HG02885 (cell line): ENCODE data around the gene PSMD12.
"Not testable (repeated sequence)": the region's sequence is repeated elsewhere in the genome, so short reads cannot be mapped to it uniquely, and the experiment has no call there.

Experiments used
- ATAC-seq: cut with Tn5 transposase; IDR thresholded peaks from one replicate; pipeline ENCODE4 v1.9.1; 2021; ENCODE audit warnings: mild to moderate bottlenecking; ENCODE audit not compliant: unreplicated experiment, poor library complexity

PSMD12 gene

DNA sequence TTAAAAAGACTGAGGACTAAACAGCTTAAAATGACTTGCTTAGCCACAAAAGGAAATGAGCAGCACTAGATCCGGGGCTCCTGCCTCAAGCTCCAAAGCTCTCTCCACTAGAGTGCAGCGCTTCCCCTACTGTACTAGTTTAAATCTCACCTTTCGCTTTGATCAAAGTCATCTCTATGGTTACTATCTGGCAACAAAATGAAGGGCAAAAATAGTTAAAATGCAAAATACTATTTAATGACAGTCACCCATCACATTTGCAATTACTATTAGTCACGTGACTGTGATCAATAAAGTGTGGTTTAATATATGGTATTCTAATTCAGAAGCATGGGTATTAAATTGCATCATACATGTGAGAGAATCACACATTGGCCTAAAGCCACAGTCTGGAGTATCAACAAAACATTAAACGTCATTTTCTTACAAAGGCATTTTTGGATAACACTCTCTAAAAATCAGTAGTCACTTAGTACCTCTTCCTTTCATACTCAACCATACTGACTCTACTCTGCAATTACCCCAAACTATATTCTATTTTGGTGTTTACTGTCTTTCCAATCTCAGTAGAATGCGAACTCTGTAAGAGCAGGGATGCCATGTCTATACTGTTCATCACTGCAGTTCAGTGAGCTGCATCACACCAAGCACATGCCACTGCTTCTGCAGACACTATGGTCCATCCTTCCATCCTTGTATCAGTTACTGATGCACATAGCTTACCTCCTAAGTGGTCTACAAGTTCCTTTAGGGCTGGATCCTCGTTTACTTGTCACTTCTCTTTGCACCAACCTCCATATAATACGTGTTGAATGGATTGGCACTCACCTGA, 6.2 kb downstream of the PSMD12 start:
- no peak for ATAC-seq

DNA sequence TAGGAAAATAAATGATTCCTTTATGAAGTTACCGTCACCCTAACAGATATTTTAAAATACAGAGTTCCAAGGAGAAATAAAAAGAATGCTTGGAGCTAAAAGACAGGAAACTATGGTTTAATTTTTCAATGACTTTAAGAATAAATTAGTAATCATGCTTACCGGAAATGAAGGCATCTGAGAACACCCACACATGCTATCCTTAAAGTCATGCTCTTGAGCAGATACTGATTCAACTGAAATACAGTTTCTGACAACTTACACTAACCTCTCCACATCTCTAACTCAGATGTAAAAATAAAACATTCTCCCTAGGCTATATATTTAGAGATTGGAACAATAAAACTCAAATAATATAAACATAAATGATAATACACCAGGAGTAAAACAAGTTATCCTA, 7.8 kb downstream of the PSMD12 start:
- no peak for ATAC-seq

DNA sequence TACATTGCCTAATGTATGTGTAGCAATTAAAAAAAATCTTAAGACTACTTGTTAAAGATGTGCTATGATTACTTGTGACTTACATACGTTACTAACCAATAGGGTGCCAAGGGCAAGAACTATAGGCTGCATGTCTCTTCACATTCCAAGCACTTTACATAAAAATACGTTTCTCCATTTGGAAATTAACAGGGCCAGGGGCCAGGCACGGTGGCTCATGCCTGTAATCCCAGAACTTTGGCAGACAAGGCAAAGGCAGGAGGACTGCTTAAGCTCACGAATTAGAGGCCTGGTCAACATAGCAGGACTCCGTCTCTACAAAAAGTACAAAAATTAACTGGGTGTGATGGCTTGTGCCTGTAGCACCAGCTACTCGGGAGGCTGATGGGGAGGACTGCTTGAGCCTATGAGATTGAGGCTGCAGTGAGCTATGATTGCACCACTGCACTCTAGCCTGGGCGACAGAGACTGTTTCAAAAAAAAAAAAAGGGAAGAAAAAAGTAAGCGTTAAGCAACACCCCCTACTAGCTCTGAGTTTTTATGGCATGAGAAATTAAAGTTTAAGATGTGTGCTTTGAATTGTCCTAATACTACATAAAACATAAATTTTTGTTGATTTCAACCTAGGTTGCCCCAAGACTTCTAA, 12.3 kb downstream of the PSMD12 start:
- ATAC-seq = no peak

DNA sequence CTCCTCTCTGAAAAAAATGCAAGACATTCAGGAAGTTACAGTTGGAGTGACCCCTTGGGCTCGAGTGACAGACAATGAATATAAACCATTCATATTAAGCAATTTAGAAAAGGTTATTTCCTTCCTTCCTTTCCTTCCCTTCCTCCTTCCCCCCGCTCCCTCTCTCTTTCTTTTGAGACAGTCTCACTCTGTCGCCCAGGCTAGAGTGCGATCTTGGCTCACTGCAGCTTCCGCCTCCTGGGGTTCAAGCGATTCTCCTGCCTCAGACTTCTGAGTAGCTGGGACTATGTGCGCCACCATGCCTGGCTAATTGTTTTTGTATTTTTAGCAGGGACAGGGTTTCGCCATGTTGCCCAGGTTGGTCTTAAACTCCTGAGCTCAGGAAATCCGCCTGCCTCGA, 13.2 kb downstream of the PSMD12 start:
- ATAC-seq = no peak

DNA sequence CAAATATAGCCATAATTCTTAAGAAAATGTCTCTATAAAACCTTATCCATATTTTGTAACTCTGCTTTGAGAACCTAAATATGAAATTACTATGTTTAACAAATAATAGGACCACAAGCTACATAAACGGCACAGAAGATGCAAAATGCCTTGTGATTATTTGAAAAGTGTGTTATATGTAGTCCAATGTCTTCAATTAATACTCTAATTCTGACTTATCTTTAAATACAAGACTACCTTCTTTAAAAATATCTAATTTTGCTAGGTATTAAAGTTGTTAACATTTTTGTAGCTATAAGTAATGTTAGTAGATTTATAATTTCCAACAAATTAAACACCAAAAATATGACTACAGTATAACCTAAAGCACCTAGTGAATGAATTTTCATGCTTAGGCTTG, 17.0 kb downstream of the PSMD12 start:
- no peak for ATAC-seq

DNA sequence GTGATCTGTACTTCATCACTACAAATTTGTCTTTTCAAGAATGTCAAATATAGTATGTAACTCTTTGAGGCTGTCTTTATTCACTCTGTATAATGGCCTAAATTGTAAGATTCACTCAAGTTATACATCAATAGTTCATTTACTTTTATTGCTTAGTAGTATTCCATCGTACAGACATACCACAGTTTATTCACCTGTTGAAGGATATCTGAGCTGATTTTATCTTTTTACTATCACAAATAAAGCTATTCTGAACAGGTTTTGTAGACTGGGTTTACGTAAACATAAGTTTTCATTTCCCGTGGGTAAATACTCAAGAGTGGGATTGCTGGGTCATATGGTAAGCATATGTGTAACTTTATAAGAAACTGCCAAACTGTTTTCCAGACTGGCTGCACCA, 18.6 kb downstream of the PSMD12 start:
- ATAC-seq = no peak

DNA sequence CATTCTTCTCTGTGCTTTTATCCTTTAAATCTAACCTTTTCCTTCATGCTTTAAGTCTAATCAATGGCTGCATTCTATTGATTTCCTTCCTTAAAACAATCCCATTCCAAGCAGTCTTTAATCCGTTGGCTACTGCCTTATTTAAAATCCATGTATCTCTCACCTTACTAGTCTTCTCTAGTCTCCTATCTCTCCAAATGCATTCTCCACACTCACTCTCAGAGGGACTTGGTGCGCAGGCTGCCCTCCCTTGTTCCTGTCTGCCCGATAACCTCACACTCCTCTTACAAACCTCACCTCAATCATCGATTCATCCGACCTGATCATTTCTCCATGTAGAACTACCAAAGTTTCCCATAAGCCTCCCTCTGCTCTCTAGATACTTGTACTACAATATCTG, 23.1 kb downstream of the PSMD12 start:
- no peak for ATAC-seq

DNA sequence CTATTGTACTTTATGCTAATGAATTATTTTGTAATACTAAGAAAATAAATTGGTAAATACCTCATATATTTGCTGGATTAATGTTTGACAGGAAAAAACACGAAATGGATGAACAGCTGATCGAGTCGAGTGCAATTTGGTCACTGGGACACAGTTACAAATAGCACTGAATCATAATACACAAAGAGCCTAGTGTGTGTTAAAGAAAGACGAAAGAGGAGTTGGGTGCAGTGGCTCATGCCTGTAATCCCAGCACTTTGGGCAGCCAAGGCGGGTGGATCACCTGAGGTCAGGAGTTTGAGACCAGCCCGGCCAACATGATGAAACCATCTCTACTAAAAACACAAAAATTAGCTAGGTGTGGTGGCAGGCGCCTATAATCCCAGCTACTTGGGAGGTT, 28.0 kb downstream of the PSMD12 start:
- ATAC-seq = not testable (repeated sequence)

DNA sequence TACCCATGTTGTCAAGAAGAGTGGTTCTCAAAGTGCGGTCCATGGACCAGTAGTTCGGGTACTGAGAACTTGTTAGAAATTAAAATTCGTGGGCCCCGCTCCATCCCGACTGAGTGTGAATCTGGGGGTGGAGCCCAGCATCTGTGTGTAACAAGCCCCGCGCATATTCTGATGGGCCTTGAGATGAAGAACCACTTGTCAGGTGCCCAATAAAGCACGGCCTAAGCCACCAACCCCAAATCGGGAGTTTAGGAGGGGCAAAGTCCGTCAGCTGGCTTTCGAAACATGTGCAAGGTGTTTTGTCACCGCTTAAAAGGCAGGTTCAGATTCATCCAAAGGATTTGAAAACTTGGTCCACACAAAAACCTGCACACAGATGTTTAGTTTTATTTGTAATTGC, 29.5 kb downstream of the PSMD12 start:
- ATAC-seq = no peak

DNA sequence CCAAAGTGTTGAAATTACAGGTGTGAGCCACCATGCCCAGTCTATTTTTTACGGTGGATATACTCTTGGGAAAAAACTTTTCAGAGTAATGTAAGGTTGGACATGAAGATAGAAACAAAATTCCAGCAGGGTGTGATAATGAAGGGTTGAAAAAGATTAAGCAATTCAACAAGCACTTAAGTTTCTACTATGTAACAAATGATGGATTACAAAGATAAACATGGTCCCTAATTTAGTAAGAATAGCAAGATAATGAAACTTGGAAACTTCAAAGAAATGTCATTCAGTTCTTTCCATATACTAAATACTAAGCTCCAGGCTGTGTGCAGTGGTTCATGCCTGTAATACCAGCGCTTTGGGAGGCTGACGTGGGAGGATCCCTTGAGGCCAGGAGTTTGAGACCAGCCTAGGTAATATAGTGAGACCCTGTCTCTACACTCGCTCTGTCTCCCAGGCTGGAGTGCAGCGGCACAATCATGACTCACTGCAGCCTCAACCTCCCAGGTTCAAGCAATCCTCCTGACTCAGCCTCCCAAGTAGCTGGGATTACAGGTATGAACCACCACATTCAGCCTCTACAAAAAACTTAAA, 31.0 kb downstream of the PSMD12 start:
- ATAC-seq = no peak

DNA sequence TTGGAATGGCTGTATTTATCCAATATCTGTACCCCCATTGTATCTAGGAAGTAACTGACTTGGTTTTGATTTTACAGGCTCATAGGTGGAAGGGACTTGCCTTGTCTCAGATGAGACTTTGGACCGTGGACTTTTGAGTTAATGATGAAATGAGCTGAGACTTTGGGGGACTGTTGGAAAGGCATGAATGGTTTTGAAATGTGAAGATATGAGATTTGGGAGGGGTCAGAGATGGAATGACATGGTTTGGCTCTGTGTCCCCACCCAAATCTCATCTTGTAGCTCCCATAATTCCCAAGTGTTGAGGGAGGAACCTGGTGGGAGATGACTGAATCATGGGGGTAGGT, 34.2 kb downstream of the PSMD12 start:
- not testable (repeated sequence) for ATAC-seq

DNA sequence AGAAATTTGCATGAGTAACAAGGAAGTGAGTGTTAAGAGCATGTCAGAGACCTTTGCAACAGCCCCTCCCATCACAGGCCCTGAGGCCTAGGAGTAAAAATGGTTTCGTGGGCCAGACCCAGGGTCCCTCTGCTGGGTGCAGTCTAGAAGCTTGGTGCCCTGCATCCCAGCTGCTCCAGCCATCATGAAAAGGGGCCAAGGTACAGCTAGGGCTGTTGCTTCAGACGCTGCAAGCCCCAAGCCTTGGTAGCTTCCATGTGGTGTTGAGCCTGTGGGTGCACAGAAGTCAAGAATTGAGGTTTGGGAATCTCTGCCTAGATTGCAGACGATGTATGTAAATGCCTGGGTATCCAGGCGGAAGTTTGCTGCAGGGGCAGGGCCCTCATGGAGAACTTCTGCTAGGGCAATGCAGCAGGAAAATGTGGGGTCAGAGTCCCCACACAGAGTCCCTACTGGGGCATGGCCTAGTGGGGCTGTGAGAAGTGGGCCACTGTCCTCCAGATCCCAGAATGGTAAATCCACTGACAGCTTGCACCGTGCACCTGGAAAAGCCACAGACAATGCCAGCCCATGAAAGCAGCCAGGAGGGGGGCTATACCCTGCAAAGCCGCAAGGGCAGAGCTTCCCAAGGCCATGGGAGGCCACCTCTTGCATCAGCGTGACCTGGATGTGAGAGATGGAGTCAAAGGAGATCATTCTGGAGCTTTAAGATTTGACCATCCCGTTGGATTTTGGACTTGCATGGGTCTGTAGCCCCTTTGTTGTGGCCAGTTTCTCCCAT, 34.8 kb downstream of the PSMD12 start:
- not testable (repeated sequence) for ATAC-seq

DNA sequence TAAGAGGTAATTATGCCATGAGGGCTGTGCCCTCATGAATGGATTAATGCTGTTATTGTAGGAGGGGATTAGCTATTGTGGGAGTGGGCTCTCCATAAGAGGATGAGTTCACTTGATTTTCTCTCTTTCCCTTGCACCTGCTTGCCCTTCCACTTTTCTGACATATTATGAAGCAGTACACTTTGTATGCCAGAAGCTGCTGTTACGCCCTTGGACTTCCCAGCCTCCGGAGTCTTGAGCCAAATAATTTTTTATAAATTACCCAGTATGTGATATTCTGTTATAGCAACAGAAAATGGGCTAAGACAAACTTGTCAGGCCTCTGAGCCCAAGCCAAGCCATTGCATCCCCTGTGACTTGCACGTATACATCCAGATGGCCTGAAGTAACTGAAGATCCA, 38.4 kb downstream of the PSMD12 start:
- ATAC-seq = no peak

DNA sequence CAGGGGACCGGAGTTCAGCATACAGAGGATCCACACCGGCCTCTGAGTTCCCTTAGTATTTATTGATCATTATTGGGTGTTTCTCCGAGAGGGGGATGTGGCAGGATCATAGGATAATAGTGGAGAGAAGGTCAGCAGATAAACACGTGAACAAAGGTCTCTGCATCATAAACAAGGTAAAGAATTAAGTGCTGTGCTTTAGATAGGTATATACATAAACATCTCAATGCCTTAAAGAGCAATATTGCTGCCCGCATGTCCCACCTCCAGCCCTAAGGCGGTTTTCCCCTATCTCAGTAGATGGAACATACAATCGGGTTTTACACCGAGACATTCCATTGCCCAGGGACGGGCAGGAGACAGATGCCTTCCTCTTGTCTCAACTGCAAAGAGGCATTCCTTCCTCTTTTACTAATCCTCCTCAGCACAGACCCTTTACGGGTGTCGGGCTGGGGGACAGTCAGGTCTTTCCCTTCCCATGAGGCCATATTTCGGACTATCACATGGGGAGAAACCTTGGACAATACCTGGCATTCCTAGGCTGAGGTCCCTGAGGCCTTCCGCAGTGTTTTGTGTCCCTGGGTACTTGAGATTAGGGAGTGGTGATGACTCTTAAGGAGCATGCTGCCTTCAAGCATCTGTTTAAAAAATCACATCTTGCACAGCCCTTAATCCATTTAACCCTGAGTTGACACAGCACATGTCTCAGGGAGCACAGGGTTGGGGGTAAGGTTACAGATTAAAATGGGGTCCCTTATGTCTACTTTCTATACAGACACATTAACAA, 39.2 kb downstream of the PSMD12 start:
- ATAC-seq = not testable (repeated sequence)

DNA sequence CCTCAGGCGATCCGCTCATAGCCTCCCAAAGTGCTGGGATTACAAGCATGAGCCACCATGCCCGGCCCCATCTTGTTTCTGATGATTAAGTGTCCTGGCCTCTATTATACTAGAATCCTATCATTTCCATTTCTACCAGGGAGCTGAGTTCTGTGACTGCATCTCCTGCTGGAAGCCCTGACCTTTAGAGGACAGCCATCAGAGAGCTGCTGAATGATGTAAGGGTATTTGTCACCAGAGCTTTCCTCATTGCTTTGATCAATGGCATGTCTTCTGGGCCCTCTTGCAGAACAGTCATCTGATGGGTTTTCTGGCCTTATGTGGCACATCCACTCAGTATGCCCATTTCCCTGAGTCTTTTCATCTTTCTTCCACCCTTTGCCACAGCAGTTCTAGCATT, 39.9 kb downstream of the PSMD12 start:
- no peak for ATAC-seq

DNA sequence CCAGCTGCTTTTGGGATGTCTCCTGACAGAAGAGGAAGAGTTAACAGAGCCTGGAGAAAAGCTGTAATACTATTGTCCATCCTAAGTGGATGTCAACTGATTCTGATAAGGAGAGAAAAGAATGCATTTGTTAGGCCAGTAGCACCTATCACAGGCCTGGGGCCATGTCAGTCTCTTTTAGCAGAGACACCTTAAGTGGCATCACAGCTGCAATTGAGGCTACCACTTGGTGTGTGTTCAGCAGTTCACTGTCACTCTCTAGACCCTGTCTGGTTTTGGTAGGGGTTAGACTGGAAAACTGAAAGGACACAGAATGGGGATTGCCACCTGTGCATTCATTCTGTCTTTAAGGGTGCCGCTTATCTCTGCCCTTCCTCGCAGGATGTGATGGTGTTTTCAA, 42.0 kb downstream of the PSMD12 start:
- ATAC-seq = no peak

DNA sequence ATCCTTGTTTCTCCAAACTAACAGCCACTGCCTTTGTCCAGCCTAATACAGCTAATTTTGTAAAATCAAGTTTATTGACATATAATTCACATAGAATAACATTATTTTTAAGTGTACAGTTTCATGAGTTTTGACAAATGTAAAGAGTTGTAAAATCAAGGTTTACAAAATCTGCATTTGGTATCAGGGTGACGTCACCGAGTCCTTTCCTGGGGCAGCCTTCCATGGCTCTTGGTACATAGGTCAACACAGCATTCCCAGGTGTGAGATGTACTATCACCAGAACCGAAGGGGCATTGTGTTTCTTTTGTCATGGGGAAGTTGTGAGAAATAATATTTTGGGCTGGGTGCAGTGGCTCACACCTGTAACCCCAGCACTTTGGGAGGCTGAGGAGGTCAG, 42.9 kb downstream of the PSMD12 start:
- no peak for ATAC-seq

DNA sequence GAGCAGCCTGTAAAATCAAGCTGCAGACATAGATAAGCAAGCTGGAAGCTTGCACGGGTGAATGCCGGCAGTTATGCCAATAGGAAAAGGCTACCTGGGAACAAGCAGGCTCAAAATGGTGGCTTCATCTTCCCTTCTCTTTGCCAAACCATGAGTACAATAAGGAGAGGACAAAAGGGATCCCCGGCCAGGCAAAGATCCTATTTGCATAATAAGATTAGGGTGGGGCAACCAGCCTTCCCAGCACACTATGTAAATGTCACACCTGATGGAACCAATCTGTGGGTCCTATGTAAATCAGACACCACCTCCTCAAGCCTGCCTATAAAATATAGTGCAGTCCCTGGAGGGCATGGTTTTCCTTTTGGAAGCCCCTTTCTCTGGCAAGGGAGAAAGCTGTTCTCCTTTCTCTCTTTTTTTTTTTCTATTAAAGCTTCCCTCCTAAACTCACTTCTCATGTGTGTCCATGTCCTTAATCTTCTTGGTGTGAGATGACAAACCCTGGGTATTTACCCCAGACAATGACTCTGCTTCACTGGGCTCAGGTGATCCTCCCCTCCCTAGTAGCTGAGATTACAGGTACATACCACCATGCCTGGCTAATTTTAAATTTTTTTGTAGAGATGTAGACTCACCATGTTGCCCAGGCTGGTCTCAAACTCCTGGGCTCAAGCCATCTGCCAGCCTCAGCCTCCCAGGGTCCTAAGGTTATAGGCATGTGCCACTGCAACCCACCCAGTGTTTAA, 44.2 kb downstream of the PSMD12 start:
- no peak for ATAC-seq

DNA sequence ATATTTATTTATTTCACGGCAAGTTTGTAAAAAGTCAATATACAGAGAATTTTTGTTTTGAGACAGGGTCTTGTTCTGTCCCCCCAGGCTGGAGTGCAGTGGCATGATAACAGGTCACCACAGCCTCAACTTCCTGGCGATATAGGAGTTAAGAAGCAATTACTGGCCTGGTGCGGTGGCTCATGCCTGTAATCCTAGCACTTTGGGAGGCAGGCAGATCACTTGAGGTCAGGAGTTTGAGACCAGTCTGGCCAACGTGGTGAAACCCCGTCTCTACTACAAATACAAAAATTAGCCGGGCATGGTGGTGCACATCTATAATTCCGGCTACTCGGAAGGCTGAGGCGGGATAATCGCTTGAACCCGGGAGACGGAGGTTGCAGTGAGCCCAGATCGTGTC, 44.9 kb downstream of the PSMD12 start:
- ATAC-seq = not testable (repeated sequence)

DNA sequence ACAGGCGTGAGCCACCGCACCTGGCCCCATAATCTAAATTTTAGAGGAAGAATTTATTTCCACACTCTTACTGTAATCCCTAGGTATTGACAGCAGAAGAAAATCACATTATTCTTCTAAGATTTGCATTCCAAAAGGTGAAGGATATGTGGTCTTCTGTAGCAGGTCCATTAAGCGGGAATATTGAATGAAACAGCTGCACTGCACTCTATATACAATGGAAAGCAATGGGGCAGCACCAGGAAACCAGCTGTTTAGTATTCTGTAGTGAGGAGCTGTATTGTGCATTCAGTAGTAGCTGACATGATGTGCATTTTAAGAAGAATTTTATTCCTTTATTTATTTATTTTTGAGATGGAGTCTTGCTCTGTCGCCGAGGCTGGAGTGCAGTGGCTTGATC, 49.6 kb downstream of the PSMD12 start:
- ATAC-seq = no peak
